Thoracic aorta (tissue), 2 donors: ENCODE results near the gene PPP4R3B. TPM values are rescaled to one million over a fixed set of nuclear protein-coding genes. Genes with fewer than 3 reads are reported as not detected.

Experiments
- ATAC-seq: fragments of 150-250 bp; one replicate; pipeline ENCODE4 v1.8.0; 2017; ENCODE audit warnings: low read depth; ENCODE audit not compliant: insufficient number of reproducible peaks, low FRiP score
- DNase-seq: peaks from one replicate; pipeline ENCODE4 v3.0.0-alpha.2; 2020; ENCODE audit warnings: low spot score
- H3K27ac ChIP-seq, 2 donors: fragments of 200-600 bp; sonication (generic); 1 replicate in 1 of 2; 2 replicates in 1 of 2; pipeline ENCODE4 v1.5.1; 2016; ENCODE audit warnings: mild to moderate bottlenecking in 2 of 2, moderate library complexity in 2 of 2
- H3K27me3 ChIP-seq: fragments of 200-600 bp; sonication (generic); replicated peaks from 2 replicates; pipeline ENCODE4 v1.6.0; 2016; ENCODE audit warnings: mild to moderate bottlenecking; ENCODE audit not compliant: insufficient read depth
- H3K36me3 ChIP-seq: fragments of 200-600 bp; sonication (generic); one replicate; pipeline ENCODE4 v1.5.1; 2016
- H3K4me1 ChIP-seq, 2 donors: fragments of 200-600 bp; sonication (generic); 1 replicate in 1 of 2; 2 replicates in 1 of 2; pipeline versions ENCODE4 v1.5.1 to v1.6.0; 2016; ENCODE audit warnings: low read depth in 2 of 2, mild to moderate bottlenecking in 1 of 2; ENCODE audit not compliant: control insufficient read depth in 1 of 2
- H3K4me3 ChIP-seq: fragments of 200-600 bp; sonication (generic); 2 replicates; pipeline ENCODE4 v1.5.1; 2016; ENCODE audit warnings: mild to moderate bottlenecking
- H3K9me3 ChIP-seq: fragments of 200-600 bp; sonication (generic); 2 replicates; pipeline ENCODE4 v1.5.1; 2016
- total RNA-seq, 2 donors: library from RNA; depleted of rRNA; stranded (reverse); fragments of >200 nt; gene quantifications; one replicate each; pipeline versions ENCODE4 v1.1.0 to v1.2.3, GENCODE V29; 2016
- TF ChIP-seq, protein P1 (sequence below): fragments of 200-600 bp; sonication (generic); IDR thresholded peaks from one replicate; pipeline ENCODE4 v1.5.1; 2019; ENCODE audit warnings: antibody characterized with exemption

PPP4R3B gene
- total RNA-seq, 2 donors from 2014 or later: 41.2 to 69.6 TPM

DNA sequence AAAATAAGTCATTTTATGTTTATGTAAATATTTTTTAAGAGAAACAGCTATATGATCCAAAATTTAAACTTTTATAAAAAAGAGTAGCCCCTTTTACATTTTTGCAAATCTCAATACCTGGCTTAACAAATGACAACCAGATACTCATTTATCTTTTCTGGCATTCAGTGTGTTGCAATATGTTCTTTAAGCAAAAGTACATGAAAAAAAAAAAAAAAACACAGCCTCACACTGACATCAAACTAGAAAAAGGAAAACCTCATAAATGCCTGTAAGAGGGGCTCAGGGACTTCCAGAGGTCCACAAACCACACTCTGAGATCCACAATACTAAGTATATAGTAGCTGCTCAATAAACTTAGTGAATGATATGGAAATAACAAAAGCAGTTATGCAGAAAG is 21.9 kb downstream of the PPP4R3B start:
- Histone ChIP-seq H3K4me3 (no peak overlapping the region), H3K4me1 (peaks cover 5 to 6% of the 10 kb centered on the region in 2 donors), H3K27ac (no peak overlapping the region), H3K36me3 (peaks cover 6% of the 10 kb centered on the region), H3K27me3 (no peaks in the 10 kb centered on the region), H3K9me3 (no peaks in the 10 kb centered on the region)
- TF ChIP-seq, protein P1, sequence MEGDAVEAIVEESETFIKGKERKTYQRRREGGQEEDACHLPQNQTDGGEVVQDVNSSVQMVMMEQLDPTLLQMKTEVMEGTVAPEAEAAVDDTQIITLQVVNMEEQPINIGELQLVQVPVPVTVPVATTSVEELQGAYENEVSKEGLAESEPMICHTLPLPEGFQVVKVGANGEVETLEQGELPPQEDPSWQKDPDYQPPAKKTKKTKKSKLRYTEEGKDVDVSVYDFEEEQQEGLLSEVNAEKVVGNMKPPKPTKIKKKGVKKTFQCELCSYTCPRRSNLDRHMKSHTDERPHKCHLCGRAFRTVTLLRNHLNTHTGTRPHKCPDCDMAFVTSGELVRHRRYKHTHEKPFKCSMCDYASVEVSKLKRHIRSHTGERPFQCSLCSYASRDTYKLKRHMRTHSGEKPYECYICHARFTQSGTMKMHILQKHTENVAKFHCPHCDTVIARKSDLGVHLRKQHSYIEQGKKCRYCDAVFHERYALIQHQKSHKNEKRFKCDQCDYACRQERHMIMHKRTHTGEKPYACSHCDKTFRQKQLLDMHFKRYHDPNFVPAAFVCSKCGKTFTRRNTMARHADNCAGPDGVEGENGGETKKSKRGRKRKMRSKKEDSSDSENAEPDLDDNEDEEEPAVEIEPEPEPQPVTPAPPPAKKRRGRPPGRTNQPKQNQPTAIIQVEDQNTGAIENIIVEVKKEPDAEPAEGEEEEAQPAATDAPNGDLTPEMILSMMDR: no peak
- ATAC-seq (no peak), DNase-seq (no peak)

DNA sequence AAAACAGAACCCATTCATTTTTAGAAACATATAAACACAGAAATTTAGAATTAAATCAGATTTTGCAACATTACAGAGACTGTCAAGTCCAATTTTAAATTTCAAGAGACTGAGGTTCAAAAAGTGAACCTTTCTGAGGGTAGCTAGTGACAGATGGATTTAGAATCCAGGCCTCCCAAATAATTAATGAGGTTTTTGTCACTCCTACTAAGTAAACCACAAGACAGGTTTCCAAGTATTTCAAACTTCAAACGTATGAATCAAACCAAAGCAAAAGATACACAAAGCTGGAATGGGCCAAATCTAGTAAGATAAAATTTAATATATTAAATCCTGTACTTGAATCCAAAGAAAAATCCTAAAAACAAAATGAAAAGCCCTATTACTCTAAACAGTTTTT is 25.3 kb downstream of the PPP4R3B start:
- peaks cover 5 to 6% of the 10 kb centered on the region in 2 donors for H3K4me1 ChIP-seq
- no peaks in the 10 kb centered on the region for H3K27me3 ChIP-seq
- TF ChIP-seq, protein P1: no peak
- H3K4me3 ChIP-seq: no peak overlapping the region
- H3K36me3 ChIP-seq: peaks cover 5% of the 10 kb centered on the region
- H3K9me3 ChIP-seq: no peaks in the 10 kb centered on the region
- H3K27ac ChIP-seq: no peak overlapping the region
- ATAC-seq: no peak
- no peak for DNase-seq

DNA sequence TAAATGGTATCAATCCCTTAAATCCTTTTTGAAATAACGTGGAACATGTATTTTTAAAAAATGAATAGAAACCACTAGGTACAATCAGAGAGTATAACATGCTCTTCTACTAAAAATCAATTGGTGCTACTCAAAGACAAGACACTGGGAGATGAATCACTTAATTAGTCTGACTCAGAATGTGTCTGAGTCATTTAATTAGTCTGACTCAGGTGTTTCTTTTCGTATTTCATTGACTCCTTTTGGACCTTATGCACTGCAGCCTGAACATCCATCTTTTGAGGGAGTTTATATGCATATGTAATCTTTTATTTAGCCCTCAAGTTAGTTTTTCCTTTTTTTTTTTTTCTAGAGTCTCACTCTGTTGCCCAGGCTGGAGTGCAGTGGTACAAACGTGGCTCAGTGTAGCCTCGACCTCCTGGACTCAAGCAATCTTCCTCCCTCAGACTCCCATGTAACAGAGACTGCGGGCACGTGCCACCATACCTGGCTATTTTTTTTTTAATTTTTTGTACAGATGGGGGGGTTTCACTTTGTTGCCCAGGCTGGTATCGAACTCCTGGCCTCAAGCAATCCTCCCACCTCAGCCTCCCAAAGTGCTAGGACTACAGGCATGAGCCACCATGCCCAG is 26.5 kb downstream of the PPP4R3B start:
- no peak for ATAC-seq
- Histone ChIP-seq H3K4me1 (peaks cover 5 to 6% of the 10 kb centered on the region in 2 donors), H3K27me3 (no peaks in the 10 kb centered on the region), H3K4me3 (no peak overlapping the region), H3K27ac (no peak overlapping the region), H3K9me3 (no peaks in the 10 kb centered on the region), H3K36me3 (peaks cover 5% of the 10 kb centered on the region)
- DNase-seq: no peak
- TF ChIP-seq, protein P1: no peak

DNA sequence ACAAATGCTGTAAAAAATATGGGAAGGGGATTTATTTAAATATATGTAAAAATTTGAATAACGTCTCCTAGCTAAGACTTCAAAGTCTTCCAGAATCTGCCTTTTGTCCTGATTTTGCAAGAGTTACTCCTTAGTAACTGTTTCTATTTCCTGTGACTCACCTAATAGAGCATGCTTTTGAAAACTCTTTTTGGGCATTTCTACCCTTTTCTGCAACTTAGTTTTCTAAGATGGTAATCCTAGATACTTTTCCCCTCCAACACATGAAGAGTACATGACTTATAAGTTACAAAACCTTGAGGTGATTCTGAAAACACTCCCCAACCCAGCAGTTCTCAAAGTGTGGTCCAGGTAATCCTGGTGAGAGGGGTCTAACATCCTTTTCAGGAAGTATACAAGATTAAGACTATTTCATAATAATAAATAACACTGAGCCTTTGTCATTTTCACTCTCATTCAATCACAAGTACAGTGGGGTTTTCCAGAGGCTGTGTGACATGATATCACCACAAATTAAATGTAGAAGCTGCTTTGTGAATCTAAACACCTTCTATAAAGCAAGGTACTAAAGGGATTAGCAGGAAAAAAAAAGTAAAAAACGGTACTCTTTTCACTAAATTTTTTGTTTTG is 31.9 kb downstream of the PPP4R3B start:
- H3K4me3 ChIP-seq: no peak overlapping the region
- no peak overlapping the region for H3K27ac ChIP-seq

DNA sequence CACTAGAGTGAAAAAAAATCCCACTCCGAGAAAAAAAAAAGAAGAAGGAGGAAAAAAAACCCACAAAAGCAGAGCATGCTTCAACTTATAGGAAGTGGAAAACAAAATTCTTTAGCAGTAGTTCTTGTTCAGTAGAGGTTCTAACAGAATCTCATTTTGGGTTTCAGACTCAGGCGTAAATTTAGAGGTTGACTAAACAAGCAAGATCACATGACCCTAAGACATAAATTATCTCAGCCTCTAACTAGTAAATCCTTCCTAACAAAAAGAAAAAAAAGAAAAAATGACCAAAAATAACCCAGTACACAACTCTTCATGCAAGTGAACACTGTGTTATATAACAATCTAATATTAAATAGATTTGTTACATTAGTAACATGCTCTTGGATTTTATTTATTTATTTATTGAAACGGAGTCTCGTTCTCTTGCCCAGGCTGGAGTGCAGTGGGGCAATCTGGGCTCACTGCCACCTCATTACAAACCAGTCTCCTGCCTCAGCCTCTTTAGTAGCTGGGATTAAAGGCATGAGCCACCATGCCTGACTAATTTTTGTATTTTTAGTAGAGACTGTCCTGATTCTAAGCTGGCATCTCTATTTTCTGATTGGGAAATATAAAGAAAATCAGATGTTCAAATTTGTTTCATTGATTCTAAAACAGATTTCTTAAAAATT is 35.4 kb downstream of the PPP4R3B start:
- Histone ChIP-seq H3K4me1 (peaks cover 21 to 24% of the 10 kb centered on the region in 2 donors), H3K27ac (peak overlapping the region in 1 of 2 donors; percentile 38), H3K36me3 (peaks cover 8% of the 10 kb centered on the region), H3K27me3 (no peaks in the 10 kb centered on the region), H3K4me3 (peak overlapping the region; percentile 29), H3K9me3 (no peaks in the 10 kb centered on the region)
- ATAC-seq (peak; percentile 66), DNase-seq (no peak)
- TF ChIP-seq, protein P1: no peak

More for the DNA sequence above, 31.9 kb downstream of the PPP4R3B start:
- no peak for ATAC-seq
- TF ChIP-seq, protein P1: no peak
- H3K4me1 ChIP-seq: peaks cover 21 to 24% of the 10 kb centered on the region in 2 donors
- DNase-seq: no peak
- H3K36me3 ChIP-seq: peaks cover 5% of the 10 kb centered on the region
- no peaks in the 10 kb centered on the region for H3K9me3 ChIP-seq
- H3K27me3 ChIP-seq: no peaks in the 10 kb centered on the region
